Sigmoid colon (tissue), 7 donors: ENCODE data around the gene MAPK6. TPM values are rescaled to one million over a fixed set of nuclear protein-coding genes. Genes with fewer than 3 reads are reported as not detected.
"Not testable (repeated sequence)": the region's sequence is repeated elsewhere in the genome, so short reads cannot be mapped to it uniquely, and the experiment has no call there.

ENCODE experiments used
- DNase-seq: peaks from one replicate; pipeline ENCODE4 v3.0.0-alpha.2; 2019
- H3K27ac ChIP-seq, 4 donors: fragments of 200-600 bp; sonication (generic); one replicate each; pipeline ENCODE4 v1.5.1; 2016 to 2019; ENCODE audit warnings: mild to moderate bottlenecking in 1 of 4
- H3K27me3 ChIP-seq, 3 donors: fragments of 200-600 bp; sonication (generic); one replicate each; pipeline ENCODE4 v1.5.1; 2019; ENCODE audit warnings: mild to moderate bottlenecking in 1 of 3
- H3K36me3 ChIP-seq, 4 donors: fragments of 200-600 bp; sonication (generic); one replicate each; pipeline ENCODE4 v1.5.1; 2016 to 2019
- H3K4me1 ChIP-seq, 4 donors: fragments of 200-600 bp; sonication (generic); one replicate each; pipeline ENCODE4 v1.5.1; 2017 to 2019
- H3K4me3 ChIP-seq, 4 donors: fragments of 200-600 bp; sonication (generic); one replicate each; pipeline ENCODE4 v1.5.1; 2017 to 2019; ENCODE audit warnings: mild to moderate bottlenecking in 2 of 4, moderate library complexity in 1 of 4
- H3K9me3 ChIP-seq, 4 donors: fragments of 200-600 bp in 3 of 4; sonication (generic) in 3 of 4; one replicate each; pipeline versions ENCODE4 v1.5.1 to v1.6.1; 2013 to 2019
- CTCF ChIP-seq, 4 experiments: fragments of 450-650 bp in 3 of 4; fragments of 200-600 bp in 1 of 4; IDR thresholded peaks; one replicate each; pipeline ENCODE4 v1.5.1; 2016 to 2019; ENCODE audit warnings: antibody characterized with exemption in 4 of 4, mild to moderate bottlenecking in 3 of 4, moderate library complexity in 2 of 4
- EP300 ChIP-seq, 4 donors: sonication (generic); formaldehyde crosslinking; IDR thresholded peaks; one replicate each; pipeline ENCODE4 v1.6.1; 2017; ENCODE audit warnings: antibody characterized with exemption in 4 of 4
- POLR2A ChIP-seq, 2 donors: fragments of 450-650 bp; IDR thresholded peaks; one replicate each; pipeline ENCODE4 v1.6.1; 2016; ENCODE audit warnings: antibody characterized with exemption in 2 of 2, mild to moderate bottlenecking in 2 of 2, moderate library complexity in 2 of 2
- POLR2AphosphoS5 ChIP-seq, 4 donors: sonication (generic); formaldehyde crosslinking; IDR thresholded peaks; one replicate each; pipeline ENCODE4 v1.6.1; 2017; ENCODE audit warnings: antibody characterized with exemption in 4 of 4
- WGBS, 2 donors: extraction: QIAGEN DNeasy Blood & Tissue Kit; methylation state at CpG; one replicate each; pipeline ENCODE4 v1.1.7; 2013; 5-methylcytosine and 5-hydroxymethylcytosine counted together
- intact Hi-C: fragments of 100-400 bp; cut with DNase I; formaldehyde crosslinking; loops from one replicate; pipeline ENCODE4 v1.15.1; 2023
- polyA plus RNA-seq, 3 donors: library from polyadenylated mRNA; stranded (reverse); fragments of 200-250 nt; gene quantifications; one replicate each; pipeline ENCODE4 v1.2.3, GENCODE V29; 2013
- total RNA-seq, 4 donors: library from RNA; depleted of rRNA; stranded (reverse); fragments of >200 nt; gene quantifications; one replicate each; pipeline ENCODE4 v1.1.0, GENCODE V29; 2016
- donor health status: healthy with polysubstance abuse.
- donor health status: Bipolar disorder and iron deficiency.
- donor health status: healthy.

Gene MAPK6
- total and polyA plus RNA-seq, 7 donors: 17.3 to 82.1 (median 24.1) TPM

DNA sequence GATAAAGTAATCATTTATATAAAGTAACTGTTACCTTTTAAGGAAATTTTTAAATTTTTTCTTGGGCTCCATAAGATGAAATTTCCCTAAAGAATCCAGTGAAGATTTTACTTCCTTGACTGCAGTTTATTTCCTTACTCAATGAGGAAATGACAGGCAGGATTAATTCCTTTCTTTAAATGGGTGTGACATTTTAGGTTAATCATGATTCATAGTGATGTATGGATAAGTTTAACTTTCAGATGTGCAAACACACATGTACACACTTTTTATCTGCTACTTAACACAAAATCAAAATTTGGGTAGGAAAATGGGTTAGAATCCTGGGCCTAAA lies 36.3 kb upstream of the MAPK6 start:
- intact Hi-C loops: no loop called here
- H3K27me3 ChIP-seq: no peaks in the 10 kb centered on the region
- H3K27ac ChIP-seq: peak overlapping the region in 2 of 4 donors; percentile 67 to 76
- no peak for TF ChIP-seq CTCF (IDR thresholded peaks at IDR 0.05)
- no peaks in the 10 kb centered on the region for H3K36me3 ChIP-seq
- H3K9me3 ChIP-seq: no peaks in the 10 kb centered on the region
- no peak for DNase-seq
- peaks cover 0 to 24% (median 8%) of the 10 kb centered on the region in 4 donors for H3K4me1 ChIP-seq
- no peak overlapping the region for H3K4me3 ChIP-seq

DNA sequence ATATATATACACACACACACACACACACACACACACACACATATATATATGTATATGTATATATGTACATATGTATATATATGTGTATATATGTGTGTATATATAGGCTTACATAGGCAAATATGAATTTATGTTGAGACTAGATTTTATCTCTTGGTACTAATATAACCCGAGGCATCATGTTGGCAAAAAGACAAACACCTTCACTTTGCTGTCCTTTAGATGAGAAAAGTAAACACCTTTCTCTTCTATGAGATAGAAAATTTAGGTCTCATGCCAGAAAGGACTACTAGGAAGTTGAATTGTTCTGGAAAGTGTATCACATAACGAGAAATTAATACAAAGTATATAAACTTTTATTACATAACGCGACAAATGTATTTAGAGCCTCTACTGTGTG lies 27.9 kb upstream of the MAPK6 start:
- TF ChIP-seq CTCF (IDR thresholded peaks at IDR 0.05): no peak
- TF ChIP-seq EP300 (IDR thresholded peaks at IDR 0.05): no peak
- TF ChIP-seq POLR2A (IDR thresholded peaks at IDR 0.05): no peak
- no peak for TF ChIP-seq POLR2AphosphoS5 (IDR thresholded peaks at IDR 0.05)
- H3K27me3 ChIP-seq: no peaks in the 10 kb centered on the region
- H3K36me3 ChIP-seq: no peaks in the 10 kb centered on the region
- H3K4me1 ChIP-seq: no peaks in the 10 kb centered on the region
- intact Hi-C loops: no loop called here
- no peak overlapping the region for H3K27ac ChIP-seq
- H3K9me3 ChIP-seq: no peaks in the 10 kb centered on the region
- no peak for DNase-seq
- 69 to 92% methylated on average over 4 of the region's 4 CpGs for WGBS, 2 donors
- no peak overlapping the region for H3K4me3 ChIP-seq

DNA sequence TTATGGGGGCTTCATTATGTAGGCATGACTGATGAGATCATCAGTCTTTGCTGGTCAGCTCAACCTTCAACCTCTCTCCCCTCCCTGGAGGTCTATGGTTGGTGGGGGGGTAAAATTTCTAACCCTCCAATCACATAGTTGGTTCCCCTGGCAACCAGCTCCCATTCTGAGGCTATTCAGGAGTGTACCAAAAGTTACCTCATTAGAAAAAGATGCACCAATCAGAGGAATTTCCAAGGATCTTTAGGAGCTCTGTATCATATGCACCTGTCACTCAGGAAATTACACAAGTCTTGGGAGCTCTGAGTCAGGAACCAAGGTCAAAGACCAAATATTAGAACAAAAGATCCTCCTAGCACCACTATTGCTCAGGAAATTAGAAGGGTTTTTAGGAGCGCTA lies 26.1 kb upstream of the MAPK6 start:
- no peaks in the 10 kb centered on the region for H3K4me1 ChIP-seq
- H3K27me3 ChIP-seq: no peaks in the 10 kb centered on the region
- intact Hi-C loops: no loop called here
- no peaks in the 10 kb centered on the region for H3K36me3 ChIP-seq
- no peaks in the 10 kb centered on the region for H3K9me3 ChIP-seq
- H3K4me3 ChIP-seq: no peak overlapping the region
- TF ChIP-seq POLR2A (IDR thresholded peaks at IDR 0.05): no peak
- TF ChIP-seq POLR2AphosphoS5 (IDR thresholded peaks at IDR 0.05): no peak
- no peak for TF ChIP-seq EP300 (IDR thresholded peaks at IDR 0.05)
- TF ChIP-seq CTCF (IDR thresholded peaks at IDR 0.05): no peak
- WGBS, 2 donors: 91 to 97% methylated on average over 1 of the region's 1 CpG
- DNase-seq: no peak
- H3K27ac ChIP-seq: no peak overlapping the region

GRCh38 chr15:52002351-52002750 lies 16.7 kb upstream of the MAPK6 start:
- Histone ChIP-seq H3K36me3 (no peaks in the 10 kb centered on the region), H3K4me1 (no peaks in the 10 kb centered on the region), H3K27me3 (no peaks in the 10 kb centered on the region), H3K27ac (no peak overlapping the region), H3K9me3 (no peaks in the 10 kb centered on the region), H3K4me3 (no peak overlapping the region)
- intact Hi-C loops: no loop called here
- no peak for TF ChIP-seq CTCF (IDR thresholded peaks at IDR 0.05)
- no peak for TF ChIP-seq POLR2A (IDR thresholded peaks at IDR 0.05)
- TF ChIP-seq POLR2AphosphoS5 (IDR thresholded peaks at IDR 0.05): no peak
- no peak for TF ChIP-seq EP300 (IDR thresholded peaks at IDR 0.05)
- 85 to 88% methylated on average over 2 of the region's 2 CpGs for WGBS, 2 donors
- DNase-seq: no peak

DNA sequence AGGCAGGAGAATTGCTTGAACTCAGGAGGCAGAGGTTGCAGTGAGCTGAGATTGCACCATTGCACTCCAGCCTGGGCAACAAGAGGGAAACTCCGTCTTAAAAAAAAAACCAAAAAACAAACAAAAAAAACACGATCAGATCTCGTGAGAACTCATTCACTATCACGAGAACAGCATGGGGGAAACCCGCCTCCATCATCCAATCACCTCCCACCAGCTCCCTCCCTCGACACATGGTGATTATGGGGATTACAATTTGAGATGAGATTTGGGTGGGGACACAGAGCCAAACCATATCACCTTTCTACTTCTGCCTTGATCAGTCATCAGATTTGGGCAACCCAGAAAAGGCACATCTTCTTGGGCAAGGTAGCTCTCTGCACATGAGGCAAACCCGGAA lies 15.9 kb upstream of the MAPK6 start:
- 91 to 93% methylated on average over 7 of the region's 7 CpGs for WGBS, 2 donors
- H3K27ac ChIP-seq, H3K4me1 ChIP-seq, H3K36me3 ChIP-seq, intact Hi-C loops, H3K27me3 ChIP-seq, H3K9me3 ChIP-seq, DNase-seq, H3K4me3 ChIP-seq: not testable (repeated sequence)
